Limb (tissue), 2 donors: ENCODE data around the gene VRK3.
"Not testable (repeated sequence)": the region's sequence is repeated elsewhere in the genome, so short reads cannot be mapped to it uniquely, and the experiment has no call there.

Experiments
- DNase-seq, 2 donors: peaks; one replicate each; pipeline ENCODE4 v3.0.0-alpha.2; 2016; ENCODE audit errors: extremely low spot score in 2 of 2

VRK3 gene

DNA sequence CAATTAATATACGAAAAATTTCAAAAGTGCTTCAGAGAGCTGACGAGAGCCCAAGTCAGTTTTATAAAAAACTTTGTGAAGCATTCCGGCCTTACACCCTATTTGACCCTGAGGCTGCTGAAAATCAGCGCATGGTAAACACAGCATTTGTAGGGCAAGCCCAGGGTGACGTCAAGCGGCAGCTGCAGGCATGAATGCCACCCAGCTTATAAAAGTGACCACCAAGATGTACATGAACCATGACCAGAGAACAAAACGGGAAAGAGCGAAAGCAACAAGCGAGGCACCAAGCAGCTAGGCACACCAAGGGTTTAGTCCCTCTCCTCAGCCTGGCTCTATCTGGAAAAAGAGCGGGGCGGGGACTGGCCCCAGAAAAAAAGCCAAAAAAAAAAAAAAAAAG lies 70.2 kb downstream of the VRK3 start:
- no peak for DNase-seq

DNA sequence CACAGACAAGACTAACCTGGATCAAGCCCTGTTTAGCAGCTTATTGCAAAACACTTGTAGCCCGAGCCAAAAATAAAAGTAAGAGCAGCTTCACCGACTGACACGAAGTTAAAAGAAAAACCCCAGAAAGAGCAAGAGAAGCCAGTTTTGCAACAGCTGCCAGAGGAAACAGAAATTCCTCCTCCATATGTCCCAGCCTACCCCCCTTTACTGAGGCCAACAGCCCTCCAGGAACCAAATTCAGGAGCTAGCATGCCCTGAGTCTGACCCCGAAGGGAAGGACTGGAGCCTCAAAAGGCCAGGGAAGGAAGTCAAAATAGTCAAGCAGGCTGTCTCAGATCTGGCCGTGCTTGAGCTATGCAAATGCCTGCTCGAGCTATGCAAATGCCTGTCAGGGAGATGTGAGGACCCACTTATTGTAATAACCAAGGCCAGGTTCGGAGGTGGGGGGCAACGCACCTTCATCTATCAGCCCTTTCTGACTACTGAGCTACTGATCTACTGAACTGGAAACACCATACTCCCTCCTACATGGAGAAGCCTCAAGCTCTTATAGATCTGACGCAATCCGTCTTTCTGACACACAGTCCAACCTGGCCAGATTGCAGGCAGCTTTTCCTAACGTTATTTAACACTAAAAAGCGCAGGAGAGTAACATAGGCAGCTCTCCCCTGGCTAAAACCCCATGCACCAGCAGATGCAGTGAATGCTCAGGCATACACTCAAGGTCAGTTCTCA lies 70.9 kb downstream of the VRK3 start:
- DNase-seq, result peak; percentile 39 to 42

DNA sequence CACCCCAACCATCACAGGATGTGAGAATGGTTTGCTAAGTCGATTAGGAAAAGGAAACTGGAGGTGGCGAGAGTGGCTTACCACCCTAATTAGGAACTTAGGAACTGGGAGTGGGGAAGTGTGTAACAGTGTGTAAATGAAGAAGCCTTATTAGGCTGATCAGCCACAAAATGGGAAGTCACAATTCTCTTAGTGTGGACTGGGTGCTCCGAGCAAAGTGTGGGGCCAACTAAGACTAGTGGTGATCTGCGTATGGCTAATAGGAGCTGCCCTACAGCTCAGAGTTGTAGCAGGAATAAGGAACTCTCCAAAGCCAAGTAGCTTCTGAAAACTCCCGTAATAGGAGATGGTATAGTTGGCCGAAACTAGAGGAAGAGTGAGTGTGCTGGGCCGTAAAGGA lies 71.8 kb downstream of the VRK3 start:
- DNase-seq, result no peak

DNA sequence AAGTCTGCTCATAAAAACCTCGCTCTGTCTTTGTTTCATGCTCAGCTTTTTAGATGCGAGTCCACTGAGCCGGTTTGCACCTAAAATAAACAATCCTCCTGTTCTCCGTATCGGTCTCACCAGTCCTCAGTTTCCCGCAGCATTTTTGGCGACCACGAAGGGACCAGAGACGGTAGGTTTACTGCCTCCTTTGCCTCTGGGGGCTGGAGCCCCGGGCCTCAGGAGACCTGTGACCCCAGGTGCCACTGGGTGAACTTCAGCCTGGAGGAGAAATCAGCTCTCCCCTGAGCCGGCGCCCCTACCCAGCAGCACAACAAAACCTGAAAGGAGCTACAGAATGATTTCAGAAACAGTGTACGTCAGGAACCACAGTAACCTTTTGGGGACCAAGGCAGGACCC lies 72.3 kb downstream of the VRK3 start:
- DNase-seq, result no peak

DNA sequence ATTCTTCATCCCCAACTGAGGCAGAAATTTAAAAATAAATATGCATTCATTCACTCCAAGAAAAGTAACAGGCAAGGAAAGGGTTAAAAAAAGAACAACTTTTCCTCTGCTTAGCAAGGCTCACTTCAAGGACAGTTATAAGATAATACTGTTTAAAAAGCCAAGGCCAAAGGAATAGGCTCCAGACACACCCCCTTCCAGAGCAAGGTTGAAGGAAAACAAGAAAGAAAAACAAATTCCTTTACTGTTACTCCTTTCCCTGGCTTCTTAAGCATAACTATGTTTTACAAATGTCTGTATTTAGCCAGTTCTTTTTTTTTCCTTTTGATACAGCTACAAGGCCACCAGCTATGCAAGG lies 72.7 kb downstream of the VRK3 start:
- DNase-seq, result no peak

DNA sequence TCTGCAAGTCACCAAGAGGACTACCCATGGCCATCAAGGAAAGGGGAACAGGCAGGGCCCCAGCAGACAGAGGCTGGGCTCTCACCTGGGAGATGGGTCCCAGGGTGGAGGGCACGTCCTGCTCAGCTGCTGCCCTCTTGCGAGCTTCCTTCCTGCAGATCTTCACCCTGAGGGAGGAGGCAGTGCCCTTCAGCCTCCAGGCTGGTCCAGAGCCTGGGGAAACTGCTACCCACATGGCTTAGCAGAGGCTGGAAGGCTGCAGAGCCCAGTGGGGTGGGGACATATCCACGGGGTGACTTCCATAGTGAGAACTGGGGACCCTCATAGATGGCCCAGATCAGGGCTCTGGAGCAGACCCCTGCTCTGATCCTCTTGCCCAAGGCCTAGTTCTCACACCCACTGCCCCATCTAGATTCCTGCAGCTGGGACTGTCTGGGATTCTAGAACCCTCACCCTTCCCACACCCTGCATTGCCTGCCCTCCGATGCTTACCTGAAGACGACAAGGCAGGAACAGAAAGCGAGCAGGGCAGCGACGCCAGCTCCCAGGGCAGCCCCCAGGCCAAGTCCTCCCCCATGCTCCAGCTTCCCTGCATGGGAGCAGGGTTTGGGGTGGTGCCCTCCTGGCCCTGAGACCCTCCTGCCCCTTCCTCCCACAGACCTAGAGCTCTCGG lies 73.2 kb downstream of the VRK3 start:
- DNase-seq, result no peak

DNA sequence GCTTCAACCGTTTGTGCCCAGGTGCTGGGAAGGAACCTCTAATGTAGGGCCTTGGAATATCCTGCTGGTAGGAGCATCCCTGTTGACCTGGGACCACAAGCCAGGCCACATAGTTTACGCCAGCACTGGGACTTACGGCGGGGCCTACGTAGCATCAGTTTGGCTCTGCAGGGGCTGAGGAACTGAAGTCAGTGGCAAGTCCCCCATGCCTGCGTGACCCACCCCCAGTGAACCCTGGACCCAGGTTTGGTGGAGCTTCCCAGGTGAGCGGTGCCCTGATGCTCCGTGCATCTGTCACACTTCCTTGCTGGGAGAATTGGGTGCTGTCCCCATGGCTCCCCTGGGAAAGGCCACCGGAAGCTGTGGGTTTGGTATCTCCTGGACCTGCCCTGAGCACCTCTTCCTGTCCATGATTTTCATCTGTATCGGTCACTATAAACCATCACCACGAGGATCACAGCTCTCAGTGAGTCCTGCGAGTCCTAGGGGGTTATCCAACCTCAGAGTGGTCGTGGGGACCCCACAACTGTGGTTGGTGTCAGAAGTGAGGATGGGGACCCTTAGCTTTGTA lies 74.1 kb downstream of the VRK3 start:
- no peak for DNase-seq

DNA sequence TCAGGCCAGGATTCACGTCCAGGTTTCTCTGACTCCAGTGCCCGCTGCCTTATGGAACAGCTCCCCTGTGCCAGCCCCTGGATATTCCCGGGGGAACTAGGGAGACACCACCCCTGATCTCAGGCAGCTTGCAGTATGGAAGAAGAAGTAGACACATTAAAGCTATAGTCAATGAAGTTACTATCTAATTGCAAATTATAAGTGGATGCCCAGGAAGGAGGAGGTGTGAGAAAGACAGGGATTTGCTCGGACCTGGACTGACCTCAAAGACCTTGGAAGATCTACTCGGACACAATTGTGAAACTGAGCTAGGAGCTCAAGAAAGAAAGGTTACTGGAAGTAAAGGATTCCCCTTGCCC lies 74.6 kb downstream of the VRK3 start:
- DNase-seq, result no peak

DNA sequence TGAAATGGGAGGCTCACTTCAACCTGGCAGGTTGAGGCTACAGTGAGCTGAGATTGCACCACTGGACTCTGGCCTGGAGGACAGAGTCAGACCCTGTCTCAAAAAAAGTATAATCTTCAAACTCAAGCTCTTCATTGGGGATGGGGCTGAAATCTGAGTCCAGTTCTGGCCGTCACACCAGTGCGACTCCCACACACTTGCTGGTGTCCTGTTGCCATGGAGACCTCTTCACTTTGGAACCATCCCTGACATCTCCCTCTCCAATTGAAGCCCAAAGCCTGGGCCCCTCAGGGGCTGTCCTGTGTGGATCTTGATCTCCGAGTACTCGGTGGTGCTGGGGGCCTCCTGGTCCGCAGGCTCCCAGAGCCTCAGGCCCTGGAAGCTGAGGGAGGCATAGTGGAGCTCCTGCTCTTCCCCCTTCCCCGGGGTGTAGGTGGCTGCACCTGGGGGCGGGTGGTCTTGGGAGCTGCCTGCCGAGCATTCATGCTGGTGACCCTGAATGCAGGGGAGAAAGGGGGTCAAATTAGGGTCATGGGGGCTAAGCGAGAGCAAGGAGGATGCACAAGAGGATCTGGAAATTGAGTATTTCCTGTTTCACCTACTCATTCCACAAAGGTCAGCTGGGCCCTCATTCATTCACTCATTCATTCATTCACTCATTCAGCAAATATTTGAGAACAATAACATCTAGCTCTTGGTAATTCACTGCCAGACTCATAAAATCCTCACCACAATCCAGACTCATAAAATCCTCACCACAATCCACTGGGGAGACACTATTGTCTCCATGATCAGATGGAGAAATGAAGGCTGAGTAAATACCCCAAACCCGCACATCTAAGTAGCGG lies 75.2 kb downstream of the VRK3 start:
- no peak for DNase-seq

DNA sequence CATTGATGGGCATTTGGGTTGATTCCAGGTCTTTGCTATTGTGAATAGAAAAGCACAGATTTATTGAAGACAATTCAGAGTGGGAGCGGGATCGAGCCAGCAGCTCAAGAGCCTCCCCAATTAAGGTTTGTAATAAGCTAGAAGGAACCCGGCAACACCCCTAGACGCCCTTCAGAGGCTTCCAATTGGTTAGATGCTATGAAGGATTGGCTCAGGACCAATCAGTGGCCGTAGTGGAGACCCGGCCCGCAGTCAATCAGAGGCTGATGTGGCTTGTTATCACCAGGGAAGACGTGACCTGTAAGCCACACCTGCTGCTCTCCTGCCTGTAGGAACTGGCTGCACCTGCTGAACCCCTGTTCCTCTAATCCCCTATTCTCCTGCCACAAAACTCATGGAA lies 78.8 kb downstream of the VRK3 start:
- DNase-seq, result no peak

DNA sequence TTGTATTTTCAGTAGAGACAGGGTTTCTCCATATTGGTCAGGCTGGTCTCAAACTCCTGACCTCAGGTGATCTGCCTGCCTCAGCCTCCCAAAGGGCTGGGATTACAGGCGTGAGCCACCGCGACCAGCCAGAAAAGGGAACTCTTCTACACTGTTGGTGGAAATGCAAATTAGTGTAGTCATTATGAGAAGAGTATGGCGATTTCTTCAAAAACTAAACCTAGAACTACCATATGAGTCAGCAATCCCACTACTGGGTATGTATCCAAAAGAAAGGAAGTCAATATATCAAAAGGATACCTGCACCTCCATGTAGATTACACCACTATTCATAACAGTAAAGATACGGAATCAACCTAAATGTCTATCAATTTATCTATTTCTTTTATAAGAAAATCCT lies 80.6 kb downstream of the VRK3 start:
- DNase-seq, result not testable (repeated sequence)

DNA sequence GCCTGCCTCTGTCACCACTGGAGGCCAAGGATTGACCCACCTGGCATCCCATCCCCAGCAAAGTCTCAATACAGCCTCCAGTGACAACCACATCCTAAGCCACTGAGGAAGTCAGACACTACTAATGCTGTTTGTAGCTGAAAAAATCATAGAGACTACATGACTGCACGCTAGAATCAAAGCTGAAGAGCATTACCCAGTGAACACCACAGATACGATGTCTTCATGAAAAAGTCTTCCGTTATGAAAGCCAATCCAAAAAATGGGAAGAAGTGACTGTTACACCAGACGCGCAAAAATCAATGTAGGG lies 84.7 kb downstream of the VRK3 start:
- no peak for DNase-seq

DNA sequence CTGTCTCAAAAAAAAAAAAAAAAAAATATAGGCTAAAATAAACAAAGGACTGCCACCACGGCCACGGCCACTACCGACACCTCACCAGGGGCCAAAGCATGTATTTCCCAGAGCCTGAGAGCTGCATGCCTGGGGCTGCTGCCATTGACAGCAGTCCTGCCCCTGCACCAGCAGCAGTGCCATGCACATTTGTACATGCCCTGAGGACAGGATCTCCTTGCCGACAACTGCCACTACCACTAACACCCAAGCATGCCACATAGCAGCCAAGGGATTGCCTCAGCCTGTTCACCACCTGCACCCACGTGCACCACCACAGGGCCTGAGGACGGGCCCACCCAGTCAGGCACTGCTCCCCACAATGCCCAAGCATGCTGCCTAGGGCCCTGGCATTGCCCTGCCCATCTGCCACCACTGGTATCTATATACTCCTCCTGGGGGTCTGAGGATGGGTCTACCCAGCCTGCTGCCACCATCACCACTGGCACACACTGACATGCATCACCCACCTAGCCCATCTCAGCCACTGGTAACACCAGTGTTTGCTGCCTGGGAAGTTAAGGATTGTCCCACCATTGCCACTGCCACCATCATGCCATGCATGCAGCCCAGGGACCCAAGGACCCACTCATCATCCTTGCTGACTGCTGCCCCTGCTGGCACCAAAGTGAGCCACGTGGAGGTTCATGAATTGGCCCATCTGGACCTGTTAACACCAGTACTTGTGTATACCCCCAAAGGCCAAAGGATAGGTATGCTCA lies 85.3 kb downstream of the VRK3 start:
- no peak for DNase-seq

DNA sequence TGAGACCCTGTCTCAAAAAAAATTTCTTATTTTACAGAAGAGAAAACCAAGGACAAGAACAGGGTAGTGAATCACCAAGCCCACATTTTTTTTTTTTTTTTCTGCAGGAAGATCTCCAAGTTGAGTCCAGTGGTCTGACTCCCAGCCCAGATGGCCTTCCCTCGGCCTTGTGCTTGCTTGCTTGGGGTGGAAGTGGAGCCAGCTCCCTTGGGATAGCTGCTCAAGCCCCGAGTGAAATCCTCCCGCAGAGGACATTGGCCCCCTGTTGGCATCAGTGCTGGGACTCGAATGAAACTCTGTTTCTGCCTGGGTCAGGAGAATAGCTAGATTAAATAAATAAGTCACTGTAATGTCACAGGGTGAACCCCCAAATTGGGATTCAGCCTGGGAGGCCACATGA lies 86.5 kb downstream of the VRK3 start:
- DNase-seq, result no peak

DNA sequence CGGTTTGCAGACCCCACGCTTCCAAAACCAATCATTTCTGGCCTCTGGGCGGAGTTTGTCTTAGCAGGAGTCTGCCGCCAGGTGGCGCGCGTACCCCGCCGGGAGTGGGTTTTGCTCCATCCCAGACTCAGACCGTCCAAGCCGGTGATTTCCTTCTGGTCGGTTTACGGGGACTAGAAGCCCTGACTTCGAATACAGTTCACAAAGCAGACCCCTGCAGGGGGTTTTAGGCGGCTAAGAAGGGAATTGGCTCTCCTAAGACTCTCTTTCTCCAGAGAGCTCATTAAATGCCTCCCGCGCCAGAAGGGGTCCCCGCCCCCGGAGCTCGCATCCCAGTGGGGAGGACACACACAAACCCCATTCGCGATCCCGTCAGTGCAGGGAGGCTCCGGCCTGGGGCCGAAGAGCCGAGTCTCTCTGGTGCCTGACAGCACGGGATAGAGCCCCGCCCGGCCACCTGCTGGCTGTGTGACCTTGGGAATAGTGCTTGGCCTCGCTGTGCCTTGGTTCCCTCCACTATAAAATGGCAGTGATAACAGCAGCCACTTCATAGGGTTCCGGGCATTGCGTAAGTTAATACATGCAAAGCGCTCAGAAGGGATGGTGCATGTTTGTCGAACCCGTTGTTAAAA lies 87.3 kb downstream of the VRK3 start:
- peak; percentile 55 to 92 for DNase-seq

DNA sequence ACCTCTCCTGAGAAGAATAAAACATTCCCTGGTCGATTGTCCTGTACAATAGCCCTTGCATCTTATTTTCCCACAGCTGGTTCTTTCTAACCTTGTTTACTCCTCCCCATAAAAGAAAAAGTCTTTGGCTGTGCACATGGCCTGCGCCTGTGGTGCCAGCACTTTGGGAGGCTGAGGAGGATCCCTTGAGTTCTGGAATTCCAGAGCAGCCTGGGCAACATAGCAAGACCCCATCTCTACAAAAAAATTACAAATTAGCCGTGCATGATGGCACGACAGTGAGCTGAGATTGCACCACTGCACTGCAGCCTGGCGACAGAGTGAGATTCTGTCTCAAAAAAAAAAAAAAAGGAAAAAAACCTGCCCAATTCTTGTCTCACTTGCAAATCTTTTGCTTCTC lies 88.6 kb downstream of the VRK3 start:
- no peak for DNase-seq

DNA sequence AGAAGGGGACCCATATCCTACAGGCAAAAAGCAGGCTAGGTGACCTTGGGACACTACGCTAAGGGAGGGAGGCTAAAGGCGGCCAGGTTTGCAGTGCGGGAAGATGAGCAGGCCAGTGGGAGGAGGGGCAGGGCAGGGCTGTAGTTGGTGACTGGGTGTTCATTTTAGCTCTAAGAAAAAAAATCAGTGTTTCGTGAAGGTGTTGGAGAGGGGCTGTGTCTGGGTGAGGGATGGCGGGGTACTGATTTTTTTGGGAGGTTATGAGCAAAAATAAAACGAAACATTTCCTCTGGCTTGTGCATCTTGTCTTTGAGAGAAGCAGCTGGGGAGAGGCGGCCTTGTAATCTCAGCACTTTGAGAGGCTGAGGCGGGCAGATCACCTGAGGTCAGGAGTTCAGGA lies 91.5 kb downstream of the VRK3 start:
- DNase-seq, result no peak

DNA sequence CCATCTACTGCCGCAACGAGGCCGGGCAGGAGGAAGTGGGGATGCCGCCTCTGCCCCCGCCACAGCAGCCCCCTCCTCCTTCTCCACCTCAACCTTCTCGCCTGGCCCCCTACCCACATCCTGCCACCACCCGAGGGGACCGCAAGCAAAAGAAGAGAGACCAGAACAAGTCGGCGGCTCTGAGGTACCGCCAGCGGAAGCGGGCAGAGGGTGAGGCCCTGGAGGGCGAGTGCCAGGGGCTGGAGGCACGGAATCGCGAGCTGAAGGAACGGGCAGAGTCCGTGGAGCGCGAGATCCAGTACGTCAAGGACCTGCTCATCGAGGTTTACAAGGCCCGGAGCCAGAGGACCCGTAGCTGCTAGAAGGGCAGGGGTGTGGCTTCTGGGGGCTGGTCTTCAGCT lies 92.4 kb downstream of the VRK3 start:
- DNase-seq, result no peak

DNA sequence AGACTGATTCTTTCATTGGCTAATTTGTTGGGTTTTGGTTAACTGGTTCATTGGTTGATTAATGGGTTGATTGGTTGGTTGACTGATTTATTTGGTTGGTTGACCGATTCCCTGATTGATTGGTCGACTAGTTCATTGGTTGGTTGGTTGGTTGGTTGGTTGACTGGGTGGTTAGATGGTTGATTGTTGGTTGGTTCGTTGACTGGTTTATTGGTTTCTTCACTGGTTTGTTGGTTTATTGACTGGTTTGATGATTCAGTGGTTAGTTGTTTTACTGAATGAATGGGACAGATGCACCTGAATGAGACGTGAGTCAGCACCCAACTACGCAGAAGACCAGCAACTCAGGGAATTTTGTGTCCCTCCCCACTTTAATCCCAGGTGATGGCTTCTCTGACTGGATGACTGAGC lies 93.1 kb downstream of the VRK3 start:
- DNase-seq, result no peak

DNA sequence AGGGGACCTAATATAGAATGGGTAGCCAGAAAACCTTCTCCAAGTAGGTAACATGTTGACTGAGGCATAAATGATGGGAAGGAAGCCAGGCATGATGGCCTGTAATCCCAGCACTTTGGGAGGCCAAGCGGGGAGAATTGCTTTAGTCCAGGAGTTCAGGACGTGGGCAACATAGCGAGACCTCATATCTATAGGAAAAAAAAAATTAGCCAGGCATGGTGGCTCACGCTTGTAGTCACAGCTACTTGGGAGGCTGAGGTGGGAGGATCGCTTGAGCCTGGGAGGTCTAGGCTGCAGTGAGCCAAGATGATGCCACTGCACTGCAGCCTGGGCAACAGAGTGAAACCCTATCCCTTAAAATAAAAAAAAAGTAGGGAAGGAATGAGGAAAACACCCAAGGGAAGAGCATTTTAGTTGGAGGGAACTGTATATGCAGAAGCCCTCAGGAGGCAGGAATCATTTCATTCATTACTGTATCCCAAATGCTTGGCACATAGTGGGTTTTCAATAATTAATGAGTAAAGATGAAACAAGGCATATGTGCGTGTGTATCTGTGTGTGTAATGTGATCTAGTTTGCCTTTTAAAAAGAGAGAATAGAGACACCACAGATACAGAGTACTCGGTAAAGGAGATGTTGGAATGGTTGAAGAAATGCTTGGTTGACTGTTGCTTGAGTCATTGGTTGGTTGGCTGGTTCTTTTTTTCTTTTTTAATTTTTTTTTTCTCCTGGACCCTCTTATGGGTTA lies 93.7 kb downstream of the VRK3 start:
- no peak for DNase-seq
